DND-41 (cell line): Measurements from ENCODE around the gene CEP170B.

ENCODE experiments used
- ATAC-seq: fragments of 200-7000 bp; cut with Tn5 transposase; 3 replicates; pipeline ENCODE4 v1.9.1; 2021; ENCODE audit warnings: low read depth; ENCODE audit not compliant: insufficient read depth
- DNase-seq: peaks from one replicate; pipeline ENCODE4 v3.0.0-alpha.2; 2020
- H2AFZ ChIP-seq: 2 replicates; pipeline ENCODE4 v1.6.0; 2012; ENCODE audit warnings: low read depth, low read length
- H3K27ac ChIP-seq: 2 replicates; pipeline ENCODE4 v1.5.1; 2012; ENCODE audit warnings: low read length, inconsistent platforms
- H3K27me3 ChIP-seq: fragments of 200-600 bp; sonication (generic); 2 replicates; pipeline ENCODE4 v1.6.0; 2012; ENCODE audit warnings: low read length, mild to moderate bottlenecking, inconsistent platforms; ENCODE audit not compliant: insufficient read depth, poor library complexity
- H3K36me3 ChIP-seq: 2 replicates; pipeline ENCODE4 v1.5.1; 2012; ENCODE audit warnings: low read length, inconsistent platforms; ENCODE audit not compliant: insufficient read depth
- H3K4me1 ChIP-seq: 2 replicates; pipeline ENCODE4 v1.5.1; 2012; ENCODE audit warnings: mild to moderate bottlenecking, low read length; ENCODE audit not compliant: insufficient read depth
- H3K4me2 ChIP-seq: 2 replicates; pipeline ENCODE4 v1.6.0; 2012; ENCODE audit warnings: mild to moderate bottlenecking, moderate library complexity, low read length, inconsistent platforms; ENCODE audit not compliant: insufficient read depth
- H3K4me3 ChIP-seq, 2 experiments: fragments of 200-600 bp in 1 of 2; shearing (Covaris generic) in 1 of 2; 2 replicates each; pipeline ENCODE4 v1.5.1; 2012 to 2016; ENCODE audit warnings: inconsistent platforms in 2 of 2, low read length in 2 of 2, mild to moderate bottlenecking in 2 of 2, low read depth in 1 of 2, moderate library complexity in 1 of 2
- H3K79me2 ChIP-seq: 2 replicates; pipeline ENCODE4 v1.6.0; 2012; ENCODE audit warnings: low read length, inconsistent platforms; ENCODE audit not compliant: insufficient read depth
- H3K9ac ChIP-seq: 2 replicates; pipeline ENCODE4 v1.6.0; 2012; ENCODE audit warnings: low read depth, mild to moderate bottlenecking, inconsistent platforms, low read length, moderate library complexity
- H3K9me3 ChIP-seq: 2 replicates; pipeline ENCODE4 v1.5.1; 2012; ENCODE audit warnings: low read length, moderate library complexity, mild to moderate bottlenecking, inconsistent platforms; ENCODE audit not compliant: insufficient read depth, severe bottlenecking
- H4K20me1 ChIP-seq: 2 replicates; pipeline ENCODE4 v1.6.0; 2012; ENCODE audit warnings: low read length; ENCODE audit not compliant: insufficient read depth
- EZH2 ChIP-seq: IDR thresholded peaks from 3 replicates; pipeline ENCODE4 v1.6.1; 2012; ENCODE audit warnings: borderline replicate concordance, low read depth, mild to moderate bottlenecking, moderate library complexity, low read length, inconsistent platforms; ENCODE audit not compliant: severe bottlenecking
- TF ChIP-seq, protein P1 (sequence below): IDR thresholded peaks from 2 replicates; pipeline ENCODE4 v1.5.1; 2012; ENCODE audit warnings: borderline replicate concordance, low read length, moderate library complexity, mild to moderate bottlenecking; ENCODE audit not compliant: poor library complexity, severe bottlenecking; ENCODE audit errors: extremely low read depth

The CEP170B gene

GRCh38 chr14:104912053-104912452 lies 47.0 kb downstream of the CEP170B start:
- Histone ChIP-seq H2AFZ (no peak overlapping the region), H3K27ac (no peak overlapping the region), H3K4me2 (no peak overlapping the region), H3K27me3 (no peaks in the 10 kb centered on the region), H3K79me2 (no peaks in the 10 kb centered on the region), H4K20me1 (no peaks in the 10 kb centered on the region), H3K4me3 (no peak overlapping the region), H3K9me3 (peaks cover 11% of the 10 kb centered on the region), H3K4me1 (no peaks in the 10 kb centered on the region), H3K36me3 (no peaks in the 10 kb centered on the region), H3K9ac (no peak overlapping the region)
- ATAC-seq = no peak
- TF ChIP-seq EZH2 = no peak
- TF ChIP-seq, protein P1, sequence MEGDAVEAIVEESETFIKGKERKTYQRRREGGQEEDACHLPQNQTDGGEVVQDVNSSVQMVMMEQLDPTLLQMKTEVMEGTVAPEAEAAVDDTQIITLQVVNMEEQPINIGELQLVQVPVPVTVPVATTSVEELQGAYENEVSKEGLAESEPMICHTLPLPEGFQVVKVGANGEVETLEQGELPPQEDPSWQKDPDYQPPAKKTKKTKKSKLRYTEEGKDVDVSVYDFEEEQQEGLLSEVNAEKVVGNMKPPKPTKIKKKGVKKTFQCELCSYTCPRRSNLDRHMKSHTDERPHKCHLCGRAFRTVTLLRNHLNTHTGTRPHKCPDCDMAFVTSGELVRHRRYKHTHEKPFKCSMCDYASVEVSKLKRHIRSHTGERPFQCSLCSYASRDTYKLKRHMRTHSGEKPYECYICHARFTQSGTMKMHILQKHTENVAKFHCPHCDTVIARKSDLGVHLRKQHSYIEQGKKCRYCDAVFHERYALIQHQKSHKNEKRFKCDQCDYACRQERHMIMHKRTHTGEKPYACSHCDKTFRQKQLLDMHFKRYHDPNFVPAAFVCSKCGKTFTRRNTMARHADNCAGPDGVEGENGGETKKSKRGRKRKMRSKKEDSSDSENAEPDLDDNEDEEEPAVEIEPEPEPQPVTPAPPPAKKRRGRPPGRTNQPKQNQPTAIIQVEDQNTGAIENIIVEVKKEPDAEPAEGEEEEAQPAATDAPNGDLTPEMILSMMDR = no peak
- DNase-seq = no peak

DNA sequence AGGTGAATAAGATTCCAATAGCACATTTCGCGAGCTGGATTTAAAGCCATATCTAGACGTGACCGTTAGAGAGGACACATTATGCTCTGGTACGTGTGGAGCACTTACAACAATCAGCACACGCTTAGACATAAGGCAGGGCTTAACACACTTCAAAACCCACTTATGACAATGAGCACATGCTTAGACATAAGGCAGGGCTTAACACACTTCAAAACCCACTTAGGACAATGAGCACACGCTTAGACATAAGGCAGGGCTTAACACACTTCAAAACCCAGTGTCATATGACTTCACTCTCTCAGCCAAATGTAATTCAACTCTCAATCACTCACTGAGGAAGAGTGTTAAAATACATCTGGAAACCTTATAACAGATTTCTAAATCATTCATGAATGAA lies 48.4 kb downstream of the CEP170B start:
- H3K27ac ChIP-seq = no peak overlapping the region
- no peaks in the 10 kb centered on the region for H3K27me3 ChIP-seq
- H3K4me3 ChIP-seq = no peak overlapping the region
- no peak overlapping the region for H2AFZ ChIP-seq
- no peak for ATAC-seq
- no peak overlapping the region for H3K4me2 ChIP-seq
- H3K36me3 ChIP-seq = no peaks in the 10 kb centered on the region
- peaks cover 11% of the 10 kb centered on the region for H3K9me3 ChIP-seq
- H3K4me1 ChIP-seq = no peaks in the 10 kb centered on the region
- no peaks in the 10 kb centered on the region for H3K79me2 ChIP-seq
- H4K20me1 ChIP-seq = no peaks in the 10 kb centered on the region
- TF ChIP-seq, protein P1 = no peak
- TF ChIP-seq EZH2 = no peak
- no peak overlapping the region for H3K9ac ChIP-seq
- no peak for DNase-seq

DNA sequence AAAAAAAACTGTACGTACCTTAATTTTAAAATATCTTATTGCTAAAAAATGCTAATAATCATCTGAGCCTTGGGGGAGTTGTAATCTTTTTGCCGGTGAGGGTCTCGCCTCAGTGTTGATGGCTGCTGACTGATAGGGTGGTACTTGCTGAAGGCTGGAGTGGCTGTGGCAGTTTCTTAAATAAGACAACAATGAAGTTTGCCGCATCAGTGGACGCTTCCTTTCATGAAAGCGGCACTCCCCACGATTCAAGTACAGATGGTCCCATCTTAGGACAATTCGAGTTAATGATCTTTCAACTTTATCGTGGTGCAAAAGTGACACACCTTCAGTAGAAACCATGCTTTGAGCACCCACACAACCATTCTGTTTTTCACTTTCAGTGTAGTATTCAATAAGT lies 52.0 kb downstream of the CEP170B start:
- Histone ChIP-seq H3K27me3 (no peaks in the 10 kb centered on the region), H4K20me1 (no peaks in the 10 kb centered on the region), H3K9me3 (peaks cover 2% of the 10 kb centered on the region), H3K27ac (no peak overlapping the region), H3K79me2 (no peaks in the 10 kb centered on the region), H3K36me3 (no peaks in the 10 kb centered on the region), H3K9ac (no peak overlapping the region), H2AFZ (no peak overlapping the region), H3K4me2 (no peak overlapping the region), H3K4me3 (no peak overlapping the region), H3K4me1 (no peaks in the 10 kb centered on the region)
- TF ChIP-seq, protein P1 = no peak
- ATAC-seq (no peak), DNase-seq (no peak)

GRCh38 chr14:104917993-104918392 lies 52.9 kb downstream of the CEP170B start:
- H4K20me1 ChIP-seq = no peaks in the 10 kb centered on the region
- DNase-seq (no peak), ATAC-seq (no peak)

More at GRCh38 chr14:104917993-104918392, 52.9 kb downstream of the CEP170B start:
- no peak overlapping the region for H3K9ac ChIP-seq
- H3K4me2 ChIP-seq = no peak overlapping the region
- no peak for TF ChIP-seq EZH2
- TF ChIP-seq, protein P1 = no peak
- no peaks in the 10 kb centered on the region for H3K36me3 ChIP-seq
- no peak overlapping the region for H3K4me3 ChIP-seq
- no peak overlapping the region for H2AFZ ChIP-seq
- no peaks in the 10 kb centered on the region for H3K27me3 ChIP-seq
- H3K27ac ChIP-seq = no peak overlapping the region
- no peaks in the 10 kb centered on the region for H3K9me3 ChIP-seq
- no peaks in the 10 kb centered on the region for H3K4me1 ChIP-seq
- no peaks in the 10 kb centered on the region for H3K79me2 ChIP-seq
